ACHN (cell line): Measurements from ENCODE around the gene MINPP1.
"Not testable (repeated sequence)": the region's sequence is repeated elsewhere in the genome, so short reads cannot be mapped to it uniquely, and the experiment has no call there.

Source experiments
- DNase-seq: peaks from one replicate; pipeline ENCODE4 v3.0.0-alpha.2; 2015
- in situ Hi-C: cut with HindIII; loops from 2 replicates; pipeline ENCODE4 v1.10.0; 2017; ENCODE audit warnings: low sequenced_read_pairs, low pct_ligation_motif_present, low pct_unique_long_range_greater_than_20kb

The MINPP1 gene

DNA sequence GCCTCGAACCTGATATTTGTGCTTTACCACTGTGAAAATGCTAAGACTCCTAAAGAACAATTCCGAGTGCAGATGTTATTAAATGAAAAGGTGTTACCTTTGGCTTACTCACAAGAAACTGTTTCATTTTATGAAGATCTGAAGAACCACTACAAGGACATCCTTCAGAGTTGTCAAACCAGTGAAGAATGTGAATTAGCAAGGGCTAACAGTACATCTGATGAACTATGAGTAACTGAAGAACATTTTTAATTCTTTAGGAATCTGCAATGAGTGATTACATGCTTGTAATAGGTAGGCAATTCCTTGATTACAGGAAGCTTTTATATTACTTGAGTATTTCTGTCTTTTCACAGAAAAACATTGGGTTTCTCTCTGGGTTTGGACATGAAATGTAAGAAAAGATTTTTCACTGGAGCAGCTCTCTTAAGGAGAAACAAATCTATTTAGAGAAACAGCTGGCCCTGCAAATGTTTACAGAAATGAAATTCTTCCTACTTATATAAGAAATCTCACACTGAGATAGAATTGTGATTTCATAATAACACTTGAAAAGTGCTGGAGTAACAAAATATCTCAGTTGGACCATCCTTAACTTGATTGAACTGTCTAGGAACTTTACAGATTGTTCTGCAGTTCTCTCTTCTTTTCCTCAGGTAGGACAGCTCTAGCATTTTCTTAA, 47.7 kb downstream of the MINPP1 start:
- DNase-seq = no peak
- in situ Hi-C loops = no loop called here

DNA sequence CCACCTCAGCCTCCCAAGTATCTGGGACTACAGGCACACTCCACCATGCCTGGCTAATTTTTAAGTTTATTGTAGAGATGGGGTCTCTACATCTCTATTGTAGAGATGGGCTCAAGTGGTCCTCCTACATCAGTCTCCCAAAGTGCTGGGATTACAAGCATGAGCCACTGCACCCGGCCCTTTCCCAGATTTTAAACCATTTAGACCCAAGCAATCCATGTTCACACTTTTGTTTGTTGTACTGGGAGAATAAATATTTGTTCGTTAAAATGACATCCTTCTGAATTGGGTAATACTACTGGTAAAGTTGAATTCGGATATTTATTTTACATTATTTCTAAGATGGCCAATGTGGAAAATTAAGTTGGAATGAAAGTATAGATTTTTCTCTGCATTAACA, 52.7 kb downstream of the MINPP1 start:
- no peak for DNase-seq
- in situ Hi-C loops = no loop called here

DNA sequence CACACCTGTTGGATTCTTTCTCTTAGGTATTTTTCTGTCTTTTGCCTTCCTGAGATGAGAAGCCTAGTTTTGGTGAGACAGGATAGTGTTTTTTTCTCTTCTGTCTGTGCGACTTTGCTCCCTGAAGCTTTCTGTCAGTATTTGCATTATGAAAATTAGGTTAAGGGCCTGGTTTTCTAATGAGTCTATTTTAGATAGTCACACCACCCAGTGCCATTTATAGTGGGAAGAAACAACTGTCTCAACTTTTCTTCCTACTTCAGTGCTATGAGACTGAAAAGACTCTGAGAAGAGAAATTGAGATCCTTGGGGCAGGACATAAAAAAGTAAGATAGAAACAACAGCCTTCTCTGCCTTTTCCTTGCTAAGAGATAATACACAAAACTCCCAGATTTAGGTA, 53.6 kb downstream of the MINPP1 start:
- DNase-seq = no peak
- in situ Hi-C loops = no loop called here

DNA sequence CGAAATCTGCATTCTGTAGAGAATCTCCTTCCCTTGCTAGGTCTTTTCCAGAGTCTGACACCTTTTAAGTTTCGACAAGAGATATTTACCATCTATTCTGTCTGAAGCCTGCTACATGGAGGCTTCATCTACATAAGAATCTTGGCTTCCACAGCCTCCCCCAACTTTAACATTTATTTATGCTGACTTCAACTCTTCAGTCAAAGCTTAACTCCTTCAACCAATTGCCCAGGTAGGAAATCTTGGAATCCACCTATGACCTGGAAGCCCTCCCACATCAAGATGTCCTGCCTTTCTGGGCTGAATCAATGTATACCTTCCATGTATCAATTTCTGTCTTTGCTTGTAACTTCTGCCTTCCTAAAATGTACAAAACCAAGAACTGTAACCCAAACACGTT, 54.7 kb downstream of the MINPP1 start:
- in situ Hi-C loops = no loop called here
- no peak for DNase-seq

DNA sequence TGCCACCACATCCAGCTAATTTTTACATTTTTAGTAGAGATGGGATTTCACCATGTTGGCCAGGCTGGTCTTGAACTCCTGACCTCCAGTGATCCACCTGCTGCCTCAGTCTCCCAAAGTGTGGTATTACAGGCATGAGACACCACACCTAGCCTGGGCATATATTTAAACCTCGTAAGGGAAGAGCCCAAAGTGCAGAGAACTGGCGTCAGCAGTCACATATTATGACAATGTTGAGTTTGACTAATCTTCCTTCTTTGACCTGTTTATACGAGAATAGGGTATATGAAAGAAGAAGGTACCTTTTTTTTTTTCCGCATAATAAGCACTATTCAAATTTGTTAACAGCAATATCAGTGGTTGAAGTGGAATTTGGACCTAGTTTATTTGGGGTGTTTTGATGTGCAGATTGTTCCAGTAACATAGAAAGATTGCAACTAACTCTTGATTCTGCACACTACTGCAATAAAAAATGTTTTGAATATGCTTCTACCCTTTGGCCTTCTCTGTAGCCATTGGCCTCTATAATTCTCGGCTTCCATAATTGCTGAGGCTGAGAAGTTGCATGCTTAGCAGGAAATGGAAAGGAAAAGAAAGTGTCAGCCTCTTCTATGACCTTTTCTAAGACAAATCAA, 55.9 kb downstream of the MINPP1 start:
- no peak for DNase-seq
- in situ Hi-C loops = no loop called here

DNA sequence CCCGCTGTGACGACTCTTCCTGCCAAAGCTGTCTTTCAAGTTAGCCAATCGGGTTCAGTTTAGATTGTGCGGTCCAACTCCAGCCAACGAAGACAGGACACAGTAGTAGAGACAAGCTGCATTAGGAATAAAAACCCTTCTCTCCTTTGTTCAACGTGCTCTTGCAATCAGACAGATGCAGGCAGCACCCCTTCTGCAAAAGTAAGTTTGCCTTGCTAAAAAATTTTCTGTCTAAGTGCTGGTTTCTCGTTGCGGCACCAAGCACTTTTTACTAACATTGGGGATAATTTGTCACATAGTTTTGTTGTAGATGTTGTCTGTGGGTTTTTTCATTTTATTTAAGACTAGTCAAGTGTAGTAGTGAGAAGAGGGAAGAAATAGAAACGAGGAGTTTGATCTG, 58.1 kb downstream of the MINPP1 start:
- no peak for DNase-seq
- in situ Hi-C loops = no loop called here

DNA sequence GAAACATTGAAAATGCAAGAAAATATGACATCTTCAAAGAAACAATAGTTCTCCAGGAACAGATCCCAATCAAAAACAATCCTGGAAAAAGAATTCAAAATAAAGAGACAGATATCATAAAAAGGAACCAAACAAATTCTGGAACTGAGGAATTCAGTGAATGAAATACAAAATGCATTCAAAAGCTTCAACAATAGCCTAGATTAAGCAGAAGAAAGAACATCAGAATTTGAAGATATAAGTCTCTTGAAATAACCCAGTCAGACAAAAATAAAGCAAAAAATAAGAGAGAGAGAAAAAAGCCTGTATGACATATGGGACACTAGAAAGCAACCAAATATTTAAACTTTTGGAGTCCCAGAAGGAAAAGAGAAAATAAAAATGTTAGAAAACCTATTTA, 60.3 kb downstream of the MINPP1 start:
- DNase-seq = no peak
- in situ Hi-C loops = no loop called here

DNA sequence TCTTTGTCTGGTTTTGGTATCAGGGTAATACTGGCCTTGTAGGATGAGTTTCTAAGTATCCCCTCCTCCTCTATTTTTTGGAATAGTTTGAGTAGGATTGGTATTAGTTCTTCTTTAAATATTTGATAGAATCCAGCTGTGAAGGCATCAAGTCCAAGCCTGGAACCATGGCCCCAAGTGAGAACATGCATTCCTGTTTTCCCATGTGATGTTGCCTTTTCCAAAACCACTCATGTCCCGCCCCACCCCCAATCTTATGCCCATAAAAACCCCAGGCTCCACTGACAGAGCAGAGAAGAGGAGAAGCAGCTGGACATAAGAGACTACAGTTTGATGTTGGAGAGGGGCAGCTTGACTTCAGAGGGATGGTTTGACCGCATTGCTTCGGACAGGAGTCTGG, 71.2 kb downstream of the MINPP1 start:
- in situ Hi-C loops = no loop called here
- DNase-seq = no peak

DNA sequence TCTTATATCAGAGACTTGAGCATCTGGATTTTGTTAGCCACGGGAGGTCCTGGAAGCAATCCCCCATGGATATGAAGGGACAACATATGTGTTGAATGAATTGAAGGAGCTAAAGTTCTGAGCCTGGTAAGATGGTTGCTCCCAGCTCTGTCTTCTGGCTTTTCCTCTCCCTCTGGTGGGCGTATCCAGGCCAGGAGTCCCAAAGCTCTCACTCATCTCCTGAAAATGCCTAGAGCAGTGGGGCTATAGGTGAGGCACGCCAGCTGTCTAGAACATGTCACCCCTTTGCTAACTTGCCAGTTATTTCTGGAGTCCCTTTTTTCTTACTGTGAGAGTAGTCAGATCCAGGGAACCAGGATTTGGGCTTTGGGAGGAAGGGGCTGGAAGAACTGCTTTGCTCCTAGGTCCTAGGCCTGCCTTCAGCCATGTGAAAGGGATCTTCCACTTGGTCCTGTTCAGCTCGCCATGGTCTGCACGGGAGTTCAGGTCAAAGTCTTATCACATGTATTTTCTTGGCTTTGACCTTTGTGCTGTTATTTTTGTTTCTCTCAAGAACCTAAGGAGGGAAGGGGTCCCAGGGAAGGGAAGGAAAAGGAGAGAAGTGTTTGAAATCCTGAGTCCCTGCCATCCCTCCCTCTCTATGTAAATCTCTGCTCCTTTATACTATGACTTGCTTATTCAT, 73.6 kb downstream of the MINPP1 start:
- no peak for DNase-seq
- in situ Hi-C loops = no loop called here

DNA sequence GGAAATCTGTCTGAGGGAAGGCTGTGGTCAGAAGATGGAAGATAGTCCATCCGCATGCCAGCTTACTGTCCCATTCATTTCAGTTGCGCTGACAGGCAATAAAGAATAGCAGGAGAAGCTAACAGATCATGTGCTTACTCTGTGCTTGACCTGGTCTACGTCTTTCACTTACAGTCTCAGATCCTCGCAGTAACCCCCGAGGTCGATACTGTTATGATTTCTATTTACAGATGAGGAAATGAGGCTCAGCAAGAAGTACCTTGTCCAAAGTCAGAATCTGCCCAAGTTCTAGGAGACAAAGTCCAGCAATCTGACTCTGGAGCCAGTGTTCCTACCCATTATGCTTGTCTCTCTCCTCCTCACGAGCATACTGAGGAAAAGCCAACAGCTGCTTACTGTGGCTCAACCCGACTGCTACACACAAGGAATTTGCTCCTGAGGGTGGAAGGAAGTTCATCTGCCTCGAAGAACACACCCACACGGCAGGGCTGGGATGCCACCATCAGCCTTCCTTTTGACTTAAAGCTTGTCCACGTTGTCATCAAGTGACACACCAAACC, 74.2 kb downstream of the MINPP1 start:
- no peak for DNase-seq
- in situ Hi-C loops = no loop called here

DNA sequence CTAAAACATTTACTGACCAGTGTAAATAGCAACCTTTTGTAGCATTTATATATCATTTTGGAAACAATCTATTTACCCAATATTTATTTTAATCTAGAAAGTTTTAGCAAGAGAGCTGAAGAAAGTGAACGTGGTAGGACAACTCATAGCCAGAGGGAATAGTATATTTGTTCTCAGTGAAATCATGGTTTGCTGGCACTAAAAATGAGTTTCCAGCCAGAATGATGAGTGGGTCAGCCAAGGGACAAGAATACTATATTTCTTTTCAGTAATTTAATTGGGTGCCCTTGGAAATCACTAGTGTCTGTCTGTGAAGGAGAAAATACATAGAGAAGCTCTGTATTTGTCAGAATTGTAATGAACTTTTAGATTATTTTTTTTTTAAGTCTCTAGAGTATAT, 74.9 kb downstream of the MINPP1 start:
- in situ Hi-C loops = no loop called here
- DNase-seq = no peak

DNA sequence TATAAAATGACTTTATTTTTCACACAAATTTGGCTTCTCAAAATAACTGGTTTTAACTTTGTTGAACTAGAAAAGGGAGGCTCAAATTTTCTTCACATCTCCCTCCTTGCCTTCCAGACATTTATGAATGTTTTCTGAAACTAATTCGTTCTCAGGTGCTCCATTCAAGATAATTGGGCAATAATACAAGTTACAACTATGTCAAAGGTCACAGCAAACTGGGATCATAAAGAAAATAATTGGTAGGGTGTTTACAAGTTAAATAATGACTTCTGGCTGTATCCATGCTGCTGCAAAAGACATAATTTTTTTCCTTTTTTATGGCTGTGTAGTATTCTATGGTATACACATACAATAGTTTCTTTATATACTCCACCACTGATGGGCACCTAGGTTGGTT, 75.3 kb downstream of the MINPP1 start:
- in situ Hi-C loops = no loop called here
- DNase-seq = no peak

DNA sequence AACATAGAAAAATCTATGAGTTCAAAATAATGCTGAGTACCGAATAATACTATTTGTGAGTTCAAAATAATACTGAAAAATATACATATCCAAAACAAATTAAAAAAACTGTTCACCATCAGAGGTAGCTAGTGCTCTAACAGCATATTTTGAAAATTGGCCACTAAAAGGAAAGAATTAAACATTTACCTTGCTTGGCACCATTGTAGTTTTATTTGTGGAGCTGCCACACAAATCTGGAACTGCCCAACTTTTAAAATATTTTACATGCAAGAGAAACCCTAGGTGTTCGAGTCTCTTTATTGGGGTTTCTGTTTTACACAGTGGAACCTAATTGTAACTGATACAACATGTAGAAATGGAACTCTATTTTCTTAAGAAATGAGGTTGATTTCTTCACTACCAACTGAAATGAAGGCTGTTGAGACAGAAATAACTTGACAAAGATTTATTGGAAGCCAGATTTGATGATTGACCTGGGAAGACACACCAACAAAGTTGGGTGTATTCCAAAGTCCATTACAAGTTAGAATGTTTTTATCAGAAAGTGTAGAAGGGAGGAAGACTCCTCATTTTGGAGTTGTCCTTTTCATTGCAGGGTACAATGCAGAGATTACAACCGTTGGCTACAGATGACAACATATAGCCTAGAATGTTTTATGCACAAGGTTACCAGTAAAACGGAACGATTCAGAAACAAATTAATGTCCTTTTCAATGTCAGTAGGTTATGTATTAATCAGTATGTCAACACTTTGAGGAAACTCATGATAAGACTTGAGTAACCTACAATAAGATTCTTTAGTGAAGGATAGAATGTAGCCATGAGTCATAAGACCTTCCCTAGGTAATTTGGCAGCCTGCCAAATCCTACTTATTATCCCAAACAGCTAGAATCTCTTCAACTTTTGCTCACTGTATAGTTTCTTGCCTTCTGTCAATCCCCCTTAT, 81.1 kb downstream of the MINPP1 start:
- DNase-seq = peak; percentile 55
- in situ Hi-C loops = no loop called here

DNA sequence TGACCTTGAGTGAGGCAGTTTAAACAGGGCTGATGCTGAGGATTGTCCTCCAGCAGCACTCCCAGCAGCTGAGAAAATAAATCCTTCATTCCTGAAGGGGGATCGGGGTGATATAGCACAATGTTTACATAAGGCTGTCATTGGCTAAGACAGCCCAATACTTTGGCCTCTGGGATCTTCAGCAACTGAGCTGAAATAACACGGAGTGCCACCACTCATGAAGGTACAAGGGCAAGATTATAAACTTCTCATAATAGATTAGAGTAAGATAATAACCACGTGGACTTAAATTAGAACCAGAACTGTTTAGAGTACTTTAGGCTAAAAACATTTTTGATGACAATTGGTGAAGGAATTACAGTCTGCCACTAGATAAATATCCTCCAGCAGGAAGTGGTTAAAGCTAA, 85.0 kb downstream of the MINPP1 start:
- in situ Hi-C loops = no loop called here
- no peak for DNase-seq

DNA sequence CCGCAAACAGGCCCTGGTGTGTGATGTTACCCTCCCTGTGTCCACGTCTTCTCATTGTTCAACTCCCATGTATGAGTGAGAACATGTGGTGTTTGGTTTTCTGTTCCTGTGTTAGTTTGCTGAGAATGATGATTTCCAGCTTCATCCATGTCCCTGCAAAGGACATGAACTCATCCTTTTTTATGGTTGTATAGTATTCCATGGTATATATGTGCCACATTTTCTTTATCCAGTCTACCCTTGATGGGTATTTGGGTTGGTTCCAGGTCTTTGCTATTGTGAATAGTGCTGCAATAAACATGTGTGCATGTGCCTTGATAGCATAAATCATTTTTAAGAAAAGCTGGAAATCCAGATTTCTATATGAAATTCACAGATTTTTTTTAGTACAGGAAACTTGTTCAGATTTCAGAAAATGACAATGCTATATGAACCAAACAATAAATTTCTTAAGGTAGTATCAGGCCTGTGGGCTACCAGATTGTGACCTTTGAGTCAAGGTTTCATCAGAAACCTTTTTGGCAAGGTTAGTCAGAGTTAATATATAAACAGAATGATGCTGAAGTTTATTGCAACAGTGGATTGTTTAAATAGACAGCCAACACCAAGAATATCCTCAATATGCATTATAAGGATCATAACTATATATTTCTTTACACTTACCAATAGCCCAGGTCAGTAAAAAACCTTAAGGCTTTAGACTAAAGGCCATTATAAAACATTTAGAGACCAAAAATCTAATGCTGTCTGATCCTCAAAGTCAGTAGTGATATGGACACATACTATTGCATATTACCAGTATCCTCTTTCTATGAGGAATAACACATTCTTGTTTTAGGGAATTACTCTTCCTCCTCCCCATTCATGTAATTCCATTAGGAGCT, 86.3 kb downstream of the MINPP1 start:
- in situ Hi-C loops = no loop called here
- DNase-seq = no peak

DNA sequence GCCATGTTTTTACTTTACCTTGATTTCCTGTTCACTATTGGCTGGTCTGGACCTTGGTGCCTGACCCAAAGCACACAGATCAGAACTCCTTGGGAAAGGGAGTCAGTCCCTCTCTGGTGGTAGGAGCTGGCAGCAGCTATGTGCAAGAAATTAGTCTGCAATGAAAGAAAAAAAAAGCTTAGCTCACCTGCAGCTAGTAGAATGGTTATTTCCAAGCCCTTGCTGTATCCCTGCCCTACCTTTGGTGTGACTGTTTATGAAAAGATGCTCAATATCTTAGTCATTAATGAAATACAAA, 86.8 kb downstream of the MINPP1 start:
- in situ Hi-C loops = no loop called here
- no peak for DNase-seq

DNA sequence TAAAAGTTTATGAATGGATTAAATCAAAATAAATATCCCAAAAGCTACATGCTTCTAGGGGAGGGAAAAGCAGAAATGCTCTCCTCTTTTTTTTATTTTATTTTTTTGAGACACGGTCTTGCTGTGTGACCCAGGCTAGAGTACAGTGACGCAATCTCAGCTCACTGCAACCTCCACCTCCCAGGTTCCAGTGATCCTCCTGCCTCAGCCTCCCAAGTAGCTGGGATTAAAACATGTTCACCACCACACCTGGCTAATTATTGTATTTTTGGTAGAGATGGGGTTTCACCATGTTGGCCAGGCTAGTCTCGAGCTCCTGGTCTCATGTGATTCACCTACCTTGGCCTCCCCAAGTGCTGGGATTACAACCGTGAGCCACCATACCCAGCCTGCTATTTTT, 88.2 kb downstream of the MINPP1 start:
- in situ Hi-C loops, DNase-seq: not testable (repeated sequence)

DNA sequence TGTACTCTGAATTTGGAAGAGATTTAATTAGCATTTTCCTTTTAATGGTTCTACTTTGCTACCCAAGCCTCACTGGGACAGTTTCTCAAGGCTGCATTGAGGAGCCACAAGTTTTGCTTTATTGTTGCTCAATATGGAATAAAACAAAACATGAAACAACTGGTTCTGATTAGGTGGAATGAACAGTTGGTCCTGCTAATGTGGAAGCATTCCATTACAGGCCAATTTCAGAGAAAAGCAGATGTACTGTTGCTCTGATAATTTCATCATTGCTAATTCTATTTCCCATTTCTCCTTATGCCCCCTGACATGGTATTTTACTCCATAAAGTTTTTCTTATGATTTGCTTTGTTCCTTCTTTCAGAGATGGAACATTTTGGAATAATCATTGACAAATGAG, 89.0 kb downstream of the MINPP1 start:
- DNase-seq = no peak
- in situ Hi-C loops = no loop called here
